Vagina (tissue), 2 donors: ENCODE measurements around the gene SERPINI1.

Source experiments
- CTCF ChIP-seq, 3 experiments: fragments of 450-650 bp in 2 of 3; fragments of 200-600 bp in 1 of 3; sonication (generic) in 1 of 3; IDR thresholded peaks; one replicate each; pipeline ENCODE4 v1.5.1; 2017 to 2019; ENCODE audit warnings: antibody characterized with exemption in 3 of 3, mild to moderate bottlenecking in 2 of 3, moderate library complexity in 2 of 3
- POLR2A ChIP-seq, 2 donors: fragments of 450-650 bp; IDR thresholded peaks; one replicate each; pipeline ENCODE4 v1.6.1; 2017; ENCODE audit warnings: antibody characterized with exemption in 2 of 2, mild to moderate bottlenecking in 2 of 2, moderate library complexity in 2 of 2
- POLR2AphosphoS5 ChIP-seq, 2 donors: sonication (generic); formaldehyde crosslinking; IDR thresholded peaks; one replicate each; pipeline ENCODE4 v1.9.0; 2017; ENCODE audit warnings: antibody characterized with exemption in 2 of 2, mild to moderate bottlenecking in 2 of 2, low read depth in 1 of 2; ENCODE audit not compliant: insufficient read depth in 1 of 2

- TF ChIP-seq CTCF (IDR thresholded peaks at IDR 0.05) (no peak), POLR2AphosphoS5 (IDR thresholded peaks at IDR 0.05; ENCODE audit: insufficient read depth in 1 of 2, low read depth in 1 of 2) (no peak), POLR2A (IDR thresholded peaks at IDR 0.05) (no peak)
These were observed 6.8 kb downstream of the SERPINI1 start for GRCh38 chr3:167742338-167742737.
